ENCODE results near the gene CDHR3.

The CDHR3 gene

GRCh38 chr7:106057962-106058927 lies 95.2 kb downstream of the CDHR3 start:
- Histone ChIP-seq H3K27ac (ENCODE audit: extremely low read depth, low read depth, low read length) (no peak overlapping the region), H3K36me3 (ENCODE audit: control insufficient read depth in 2 of 2, insufficient read depth in 1 of 2, low read length in 2 of 2) (no peaks in the 10 kb centered on the region), H3K9me3 (ENCODE audit: control insufficient read depth, insufficient read depth, low read depth, low read length) (no peaks in the 10 kb centered on the region), H3K4me3 (ENCODE audit: low read depth, low read length) (no peak overlapping the region), H3K4me1 (ENCODE audit: control insufficient read depth, insufficient read depth, low read length) (no peaks in the 10 kb centered on the region)
- ChIA-PET CTCF (interaction anchor here (0.8 to 6.9 kb wide), 19 partner anchors 10 to 111 kb away, joined by 3 to 144 read pairs (median 4); no protein-coding TSS in a partner anchor), POLR2A (no interaction called here)
- no peak for TF ChIP-seq ZBTB8A (tag by site-specific recombination; IDR thresholded peaks at IDR 0.05)
- 0 out of 2 replicates have a peak, but pooled peaks have one; percentile 21 for TF ChIP-seq ZIC2 (tag by site-specific recombination; IDR thresholded peaks at IDR 0.05)
- TF ChIP-seq ZSCAN16 (tag by site-specific recombination; IDR thresholded peaks at IDR 0.05) = no peak
- no peak for TF ChIP-seq WT1 (tag by site-specific recombination; IDR thresholded peaks at IDR 0.05)
- TF ChIP-seq ZNF274 (IDR thresholded peaks at IDR 0.05; ENCODE audit: low read length) = no peak
- TF ChIP-seq ZNF274 (tag by site-specific recombination; IDR thresholded peaks at IDR 0.05; ENCODE audit: borderline replicate concordance) = no peak
- no peak for TF ChIP-seq ZNF660 (tag by site-specific recombination; IDR thresholded peaks at IDR 0.05)
- no peak for TF ChIP-seq CTCF (tag by site-specific recombination; IDR thresholded peaks at IDR 0.05)
- TF ChIP-seq ZNF121 (tag by site-specific recombination; IDR thresholded peaks at IDR 0.05) = no peak
- TF ChIP-seq KLF1 (tag by site-specific recombination; IDR thresholded peaks at IDR 0.05) = peak; percentile 59

- TF ChIP-seq BCL11A (tag by site-specific recombination; IDR thresholded peaks at IDR 0.05; ENCODE audit: low read depth) (no peak), ZNF24 (tag by site-specific recombination; IDR thresholded peaks at IDR 0.05) (no peak), ZNF292 (tag by site-specific recombination; IDR thresholded peaks at IDR 0.05; ENCODE audit: borderline replicate concordance, low read depth) (no peak), ZNF768 (tag by site-specific recombination; IDR thresholded peaks at IDR 0.05) (no peak), GLI2 (tag by site-specific recombination; IDR thresholded peaks at IDR 0.05; ENCODE audit: borderline replicate concordance, low read depth) (no peak), HIC1 (tag by site-specific recombination; IDR thresholded peaks at IDR 0.05) (no peak), ZNF830 (tag by site-specific recombination; IDR thresholded peaks at IDR 0.05; ENCODE audit: low read depth) (no peak), ZNF175 (tag by site-specific recombination; IDR thresholded peaks at IDR 0.05) (no peak), ZNF596 (tag by site-specific recombination; IDR thresholded peaks at IDR 0.05) (no peak), ZNF148 (tag by site-specific recombination; IDR thresholded peaks at IDR 0.05; ENCODE audit: borderline replicate concordance) (no peak), ZNF701 (tag by site-specific recombination; IDR thresholded peaks at IDR 0.05) (no peak)
- ChIA-PET POLR2A (no interaction called here), CTCF (interaction anchor here (0.8 to 6.9 kb wide), 6 partner anchors 10 to 108 kb away, joined by 3 to 144 read pairs (median 3); no protein-coding TSS in a partner anchor)
- Histone ChIP-seq H3K27ac (ENCODE audit: extremely low read depth, low read depth, low read length) (no peak overlapping the region), H3K4me3 (ENCODE audit: low read depth, low read length) (no peak overlapping the region), H3K4me1 (ENCODE audit: control insufficient read depth, insufficient read depth, low read length) (no peaks in the 10 kb centered on the region), H3K36me3 (ENCODE audit: control insufficient read depth in 2 of 2, insufficient read depth in 1 of 2, low read length in 2 of 2) (no peaks in the 10 kb centered on the region), H3K9me3 (ENCODE audit: control insufficient read depth, insufficient read depth, low read depth, low read length) (no peaks in the 10 kb centered on the region)
Observed at GRCh38 chr7:106058928-106059324, 95.9 kb downstream of the CDHR3 start.

All from HEK293 (cell line).